ENCODE measurements around the gene MED31. TPM values are rescaled to one million over a fixed set of nuclear protein-coding genes. Genes with fewer than 3 reads are reported as not detected.
A peak's percentile ranks its signal among the peaks of the same experiment; 100 is the strongest.
"Not testable (repeated sequence)": the region's sequence is repeated elsewhere in the genome, so short reads cannot be mapped to it uniquely, and the experiment has no call there.

MED31 gene
- total and polyA plus RNA-seq, 2 experiments from 2014 or later = 8.9 to 70.0 TPM

- in situ Hi-C loops (cut with MboI) = loop anchor here (10.0 kb wide), 2 partner anchors 175 to 345 kb away; partner anchors contain the start of gene TEKT1
- Histone ChIP-seq H3K9me3 (ENCODE audit: low read depth) (no peaks in the 10 kb centered on the region), H3K4me2 (ENCODE audit: unreplicated experiment) (no peak overlapping the region), H3K4me3 (no peak overlapping the region), H3K27ac (no peak overlapping the region), H3K79me2 (ENCODE audit: insufficient read depth) (no peaks in the 10 kb centered on the region), H3K9me2 (ENCODE audit: insufficient read depth) (no peaks in the 10 kb centered on the region), H4K20me1 (ENCODE audit: insufficient read depth) (no peaks in the 10 kb centered on the region), H3K9ac (no peak overlapping the region), H3K27me3 (replicated peaks; ENCODE audit: insufficient read depth) (peaks cover 30% of the 10 kb centered on the region), H3K36me3 (ENCODE audit: low read depth) (no peaks in the 10 kb centered on the region), H2AFZ (no peak overlapping the region), H3F3A (ENCODE audit: insufficient read depth) (no peaks in the 10 kb centered on the region), H3K4me1 (ENCODE audit: insufficient read depth) (no peaks in the 10 kb centered on the region)
- DNase-seq = no peak
- WGBS, 2 experiments (ENCODE audit: low coverage in 1 of 2, low lambda C conversion rate in 2 of 2, missing lambda C conversion rate in 2 of 2) = 76% methylated on average over 9 of the region's 9 CpGs
- no peak for TF ChIP-seq EZH2phosphoT487 (IDR thresholded peaks at IDR 0.05; ENCODE audit: insufficient read depth, low read depth)
- no peak for TF ChIP-seq EZH2 (IDR thresholded peaks at IDR 0.05; ENCODE audit: insufficient read depth, poor library complexity, severe bottlenecking)
These were observed 8.7 kb upstream of the MED31 start for GRCh38 chr17:6660101-6660500.

GRCh38 chr17:6658411-6658810 is 7.0 kb upstream of the MED31 start:
- H3K36me3 ChIP-seq (ENCODE audit: low read depth); H3K9me3 ChIP-seq (ENCODE audit: low read depth); in situ Hi-C loops (cut with MboI); H3K27ac ChIP-seq; H3K4me3 ChIP-seq; H3K9me2 ChIP-seq (ENCODE audit: insufficient read depth); H3K9ac ChIP-seq; H2AFZ ChIP-seq; H4K20me1 ChIP-seq (ENCODE audit: insufficient read depth); H3K4me1 ChIP-seq (ENCODE audit: insufficient read depth); H3F3A ChIP-seq (ENCODE audit: insufficient read depth); DNase-seq; H3K79me2 ChIP-seq (ENCODE audit: insufficient read depth); H3K4me2 ChIP-seq (ENCODE audit: unreplicated experiment): not testable (repeated sequence)
- peaks cover 38% of the 10 kb centered on the region for H3K27me3 ChIP-seq (replicated peaks; ENCODE audit: insufficient read depth)
- 82 to 85% methylated on average over 5 of the region's 5 CpGs for WGBS, 2 experiments (ENCODE audit: low coverage in 1 of 2, low lambda C conversion rate in 2 of 2, missing lambda C conversion rate in 2 of 2)

- no peak overlapping the region for H3K9ac ChIP-seq
- no peak overlapping the region for H2AFZ ChIP-seq
- no peaks in the 10 kb centered on the region for H3K9me3 ChIP-seq (ENCODE audit: low read depth)
- TF ChIP-seq EZH2 (IDR thresholded peaks at IDR 0.05; ENCODE audit: insufficient read depth, poor library complexity, severe bottlenecking) (no peak), EZH2phosphoT487 (IDR thresholded peaks at IDR 0.05; ENCODE audit: insufficient read depth, low read depth) (no peak)
- no peaks in the 10 kb centered on the region for H3K79me2 ChIP-seq (ENCODE audit: insufficient read depth)
- peaks cover 38% of the 10 kb centered on the region for H3K27me3 ChIP-seq (replicated peaks; ENCODE audit: insufficient read depth)
- H3K27ac ChIP-seq = no peak overlapping the region
- no peak overlapping the region for H3K4me2 ChIP-seq (ENCODE audit: unreplicated experiment)
- WGBS, 2 experiments (ENCODE audit: low coverage in 1 of 2, low lambda C conversion rate in 2 of 2, missing lambda C conversion rate in 2 of 2) = 70 to 72% methylated on average over 18 of the region's 18 CpGs
- H3F3A ChIP-seq (ENCODE audit: insufficient read depth) = peaks cover 7% of the 10 kb centered on the region; the same call in 1 of the 2 replicates
- H4K20me1 ChIP-seq (ENCODE audit: insufficient read depth) = no peaks in the 10 kb centered on the region
- in situ Hi-C loops (cut with MboI) = no loop called here
- no peaks in the 10 kb centered on the region for H3K9me2 ChIP-seq (ENCODE audit: insufficient read depth)
- H3K4me1 ChIP-seq (ENCODE audit: insufficient read depth) = 0 out of 2 replicates have a peak, but pooled peaks cover 6% of the 10 kb centered on the region
- no peak for DNase-seq
- no peak overlapping the region for H3K4me3 ChIP-seq
- H3K36me3 ChIP-seq (ENCODE audit: low read depth) = no peaks in the 10 kb centered on the region
These were observed 6.4 kb upstream of the MED31 start for GRCh38 chr17:6657633-6658287.

GRCh38 chr17:6656797-6657632 is 5.6 kb upstream of the MED31 start:
- H3K9ac ChIP-seq; DNase-seq; H2AFZ ChIP-seq; H3K79me2 ChIP-seq (ENCODE audit: insufficient read depth); H3K27ac ChIP-seq; H3K4me2 ChIP-seq (ENCODE audit: unreplicated experiment); H3K9me3 ChIP-seq (ENCODE audit: low read depth); H4K20me1 ChIP-seq (ENCODE audit: insufficient read depth); H3K4me3 ChIP-seq; H3K36me3 ChIP-seq (ENCODE audit: low read depth); in situ Hi-C loops (cut with MboI); H3K9me2 ChIP-seq (ENCODE audit: insufficient read depth): not testable (repeated sequence)
- 3% methylated on average over 42 to 55 of the region's 55 CpGs for WGBS, 2 experiments (ENCODE audit: low coverage in 1 of 2, low lambda C conversion rate in 2 of 2, missing lambda C conversion rate in 2 of 2)
- peaks cover 14% of the 10 kb centered on the region; the same call in 1 of the 2 replicates for H3K4me1 ChIP-seq (ENCODE audit: insufficient read depth)
- H3F3A ChIP-seq (ENCODE audit: insufficient read depth) = peaks cover 12% of the 10 kb centered on the region; the same call in 1 of the 2 replicates
- peaks cover 35% of the 10 kb centered on the region for H3K27me3 ChIP-seq (replicated peaks; ENCODE audit: insufficient read depth)

- DNase-seq; H3K9ac ChIP-seq; H3K9me3 ChIP-seq (ENCODE audit: low read depth); H3K9me2 ChIP-seq (ENCODE audit: insufficient read depth); H3K36me3 ChIP-seq (ENCODE audit: low read depth); H3K27ac ChIP-seq; H3K79me2 ChIP-seq (ENCODE audit: insufficient read depth); H2AFZ ChIP-seq; in situ Hi-C loops (cut with MboI); H4K20me1 ChIP-seq (ENCODE audit: insufficient read depth): not testable (repeated sequence)
- peak overlapping the region; percentile 37 for H3K4me3 ChIP-seq
- H3K4me2 ChIP-seq (ENCODE audit: unreplicated experiment) = peak overlapping the region; percentile 20
- peaks cover 27% of the 10 kb centered on the region for H3K27me3 ChIP-seq (replicated peaks; ENCODE audit: insufficient read depth)
- H3K4me1 ChIP-seq (ENCODE audit: insufficient read depth) = peaks cover 14% of the 10 kb centered on the region; the same call in 1 of the 2 replicates
- peaks cover 15% of the 10 kb centered on the region; the same call in 1 of the 2 replicates for H3F3A ChIP-seq (ENCODE audit: insufficient read depth)
- 1 to 4% methylated on average over 16 to 37 of the region's 41 CpGs for WGBS, 2 experiments (ENCODE audit: low coverage in 1 of 2, low lambda C conversion rate in 2 of 2, missing lambda C conversion rate in 2 of 2)
These were observed 4.4 kb upstream of the MED31 start for GRCh38 chr17:6655732-6656361.
